Measurements from ENCODE around the gene PI16. TPM values are rescaled to one million over a fixed set of nuclear protein-coding genes. Genes with fewer than 3 reads are reported as not detected.

Gene PI16
- total RNA-seq, 2 donors from 2014 or later: 7.9 to 18.0 TPM

GRCh38 chr6:36976931-36977330, 22.4 kb downstream of the PI16 start:
- Histone ChIP-seq H3K27ac (no peak overlapping the region), H3K27me3 (replicated peaks; ENCODE audit: insufficient read depth) (no peaks in the 10 kb centered on the region), H3K4me1 (replicated peaks) (peaks cover 4% of the 10 kb centered on the region), H3K9me3 (no peaks in the 10 kb centered on the region), H3K4me3 (no peak overlapping the region), H3K36me3 (peaks cover 21 to 35% of the 10 kb centered on the region in 2 donors)
- intact Hi-C loops (cut with DNase I): no loop called here
- no peak for TF ChIP-seq CTCF (IDR thresholded peaks at IDR 0.05)
- TF ChIP-seq POLR2AphosphoS5 (IDR thresholded peaks at IDR 0.05): no peak
- TF ChIP-seq POLR2A (IDR thresholded peaks at IDR 0.05): no peak
- WGBS: 96% methylated on average over 6 of the region's 6 CpGs
- DNase-seq (ENCODE audit: low spot score): no peak

GRCh38 chr6:36977470-36977941, 23.0 kb downstream of the PI16 start:
- Histone ChIP-seq H3K27ac (no peak overlapping the region), H3K4me1 (replicated peaks) (peaks cover 4% of the 10 kb centered on the region), H3K27me3 (replicated peaks; ENCODE audit: insufficient read depth) (no peaks in the 10 kb centered on the region), H3K4me3 (no peak overlapping the region), H3K36me3 (peaks cover 19 to 35% of the 10 kb centered on the region in 2 donors), H3K9me3 (no peaks in the 10 kb centered on the region)
- intact Hi-C loops (cut with DNase I): no loop called here
- WGBS: 78% methylated on average over 16 of the region's 16 CpGs
- no peak for DNase-seq (ENCODE audit: low spot score)
- TF ChIP-seq POLR2A (IDR thresholded peaks at IDR 0.05) (no peak), CTCF (IDR thresholded peaks at IDR 0.05) (peak in 2 of 4 experiments; percentile 8 to 29)

GRCh38 chr6:36978421-36979346, 24.1 kb downstream of the PI16 start:
- Histone ChIP-seq H3K36me3 (peaks cover 17 to 35% of the 10 kb centered on the region in 2 donors), H3K27ac (peak overlapping the region; percentile 35 to 60), H3K4me1 (replicated peaks) (peaks cover 6% of the 10 kb centered on the region), H3K27me3 (replicated peaks; ENCODE audit: insufficient read depth) (no peaks in the 10 kb centered on the region), H3K9me3 (no peaks in the 10 kb centered on the region), H3K4me3 (no peak overlapping the region)
- intact Hi-C loops (cut with DNase I): loop anchor here (2.0 kb wide), 1 partner anchor 92 kb away; no protein-coding TSS in a partner anchor
- no peak for DNase-seq (ENCODE audit: low spot score)
- WGBS: 81% methylated on average over 11 of the region's 11 CpGs
- TF ChIP-seq POLR2A (IDR thresholded peaks at IDR 0.05): no peak
- TF ChIP-seq CTCF (IDR thresholded peaks at IDR 0.05): no peak
- no peak for TF ChIP-seq POLR2AphosphoS5 (IDR thresholded peaks at IDR 0.05)

- TF ChIP-seq POLR2AphosphoS5 (IDR thresholded peaks at IDR 0.05) (peak; percentile 65), CTCF (IDR thresholded peaks at IDR 0.05) (peak; percentile 23 to 70 (median 52)), POLR2A (IDR thresholded peaks at IDR 0.05) (no peak)
- intact Hi-C loops (cut with DNase I): loop anchor here (2.0 kb wide), 1 partner anchor 93 kb away; no protein-coding TSS in a partner anchor
- Histone ChIP-seq H3K27ac (peak overlapping the region; percentile 35 to 60), H3K27me3 (replicated peaks; ENCODE audit: insufficient read depth) (no peaks in the 10 kb centered on the region), H3K36me3 (peaks cover 17 to 35% of the 10 kb centered on the region in 2 donors), H3K9me3 (no peaks in the 10 kb centered on the region), H3K4me1 (replicated peaks) (peaks cover 7% of the 10 kb centered on the region), H3K4me3 (no peak overlapping the region)
- DNase-seq (ENCODE audit: low spot score): no peak
- 17% methylated on average over 4 of the region's 4 CpGs for whole genome bisulfite sequencing
Measured at GRCh38 chr6:36979347-36979742, 24.8 kb downstream of the PI16 start.
